Left lung (tissue), 10 donors: Measurements from ENCODE around the gene CCDC127. TPM values are rescaled to one million over a fixed set of nuclear protein-coding genes. Genes with fewer than 3 reads are reported as not detected.
"Not testable (repeated sequence)": the region's sequence is repeated elsewhere in the genome, so short reads cannot be mapped to it uniquely, and the experiment has no call there.

Source experiments
- ATAC-seq: fragments of 200-7000 bp; cut with Tn5 transposase; one replicate; pipeline ENCODE4 v1.9.1; 2020; ENCODE audit warnings: moderate library complexity
- DNase-seq, 4 donors: peaks; one replicate each; pipeline ENCODE4 v3.0.0-alpha.2; 2013 to 2020
- H3K27ac ChIP-seq, 2 donors: fragments of 200-600 bp; sonication (generic) in 1 of 2; one replicate each; pipeline versions ENCODE4 v1.5.0 to v1.8.0; 2020 to 2021
- H3K27me3 ChIP-seq, 2 donors: fragments of 200-600 bp; sonication (generic) in 1 of 2; one replicate each; pipeline versions ENCODE4 v1.5.0 to v1.8.0; 2020 to 2021
- H3K36me3 ChIP-seq, 2 donors: fragments of 200-600 bp; sonication (generic) in 1 of 2; one replicate each; pipeline versions ENCODE4 v1.5.0 to v1.8.0; 2020 to 2021
- H3K4me1 ChIP-seq, 2 donors: fragments of 200-600 bp; one replicate each; pipeline ENCODE4 v1.8.0; 2021
- H3K4me3 ChIP-seq, 2 donors: fragments of 200-600 bp; sonication (generic) in 1 of 2; one replicate each; pipeline versions ENCODE4 v1.5.0 to v1.8.0; 2020 to 2021; ENCODE audit warnings: mild to moderate bottlenecking in 1 of 2
- H3K9me3 ChIP-seq, 2 donors: fragments of 200-600 bp; sonication (generic) in 1 of 2; one replicate each; pipeline versions ENCODE4 v1.5.0 to v1.8.0; 2020 to 2021
- CTCF ChIP-seq, 2 donors: fragments of 200-600 bp; sonication (generic) in 1 of 2; IDR thresholded peaks; one replicate each; pipeline versions ENCODE4 v1.5.0 to v1.8.0; 2021; ENCODE audit warnings: antibody characterized with exemption in 2 of 2
- intact Hi-C, 2 donors: fragments of 100-400 bp; cut with DNase I; formaldehyde crosslinking; loops; one replicate each; pipeline versions ENCODE4 v1.11.2 to v1.14.2; 2022
- polyA plus RNA-seq, 6 donors: library from polyadenylated mRNA; unstranded; fragments of 120-200 nt; gene quantifications; one replicate each; pipeline ENCODE4 v1.2.1, GENCODE V29; 2013; ENCODE audit not compliant: insufficient read length in 6 of 6
- total RNA-seq, 2 donors: library from RNA; stranded (reverse); fragmentation: NEBNext Ultra II Directional; extraction: Animal tissue kit (Norgen Biotek cat#: 25700); gene quantifications; one replicate each; pipeline ENCODE4 v1.2.1, GENCODE V29; 2021
- donor health status: DM: no; HTN: yes; CAD: no.
- donor health status: DM: no; HTN: no; CAD: no.

The CCDC127 gene
- total and polyA plus RNA-seq, 8 donors, result 5.2 to 17.0 (median 13.3) TPM

GRCh38 chr5:241045-241669 lies 23.2 kb upstream of the CCDC127 start:
- DNase-seq, H3K4me1 ChIP-seq, H3K27ac ChIP-seq, H3K4me3 ChIP-seq, ATAC-seq, intact Hi-C loops, H3K27me3 ChIP-seq, H3K9me3 ChIP-seq: not testable (repeated sequence)
- H3K36me3 ChIP-seq, result peaks cover 0 to 86% of the 10 kb centered on the region in 2 donors

- H3K36me3 ChIP-seq, result peaks cover 0 to 87% of the 10 kb centered on the region in 2 donors
- H3K4me1 ChIP-seq, H3K27me3 ChIP-seq, intact Hi-C loops, H3K9me3 ChIP-seq, ATAC-seq, H3K27ac ChIP-seq, H3K4me3 ChIP-seq, DNase-seq: not testable (repeated sequence)
Observed at GRCh38 chr5:240550-240949, 22.6 kb upstream of the CCDC127 start.

GRCh38 chr5:237931-238330 lies 20.0 kb upstream of the CCDC127 start:
- ATAC-seq, H3K9me3 ChIP-seq, intact Hi-C loops, H3K27ac ChIP-seq, H3K4me3 ChIP-seq, H3K4me1 ChIP-seq, DNase-seq, H3K27me3 ChIP-seq: not testable (repeated sequence)
- peaks cover 0 to 90% of the 10 kb centered on the region in 2 donors for H3K36me3 ChIP-seq

- intact Hi-C loops, H3K27ac ChIP-seq, H3K9me3 ChIP-seq, H3K4me1 ChIP-seq, DNase-seq, ATAC-seq, H3K27me3 ChIP-seq, H3K4me3 ChIP-seq: not testable (repeated sequence)
- peaks cover 0 to 90% of the 10 kb centered on the region in 2 donors for H3K36me3 ChIP-seq
Observed at GRCh38 chr5:235527-235926, 17.6 kb upstream of the CCDC127 start.

GRCh38 chr5:234450-234849 lies 16.5 kb upstream of the CCDC127 start:
- TF ChIP-seq CTCF (IDR thresholded peaks at IDR 0.05), result no peak
- intact Hi-C loops, result no loop called here
- Histone ChIP-seq H3K27me3 (no peaks in the 10 kb centered on the region), H3K9me3 (no peaks in the 10 kb centered on the region), H3K27ac (no peak overlapping the region), H3K4me1 (no peaks in the 10 kb centered on the region), H3K4me3 (no peak overlapping the region), H3K36me3 (peaks cover 0 to 87% of the 10 kb centered on the region in 2 donors)
- ATAC-seq, result no peak
- DNase-seq, result no peak

- H3K4me3 ChIP-seq, DNase-seq, H3K27me3 ChIP-seq, H3K4me1 ChIP-seq, intact Hi-C loops, H3K27ac ChIP-seq, ATAC-seq, H3K9me3 ChIP-seq: not testable (repeated sequence)
- H3K36me3 ChIP-seq, result peaks cover 0 to 87% of the 10 kb centered on the region in 2 donors
Observed at GRCh38 chr5:233426-233825, 15.5 kb upstream of the CCDC127 start.

GRCh38 chr5:231661-232060 lies 13.7 kb upstream of the CCDC127 start:
- intact Hi-C loops, result no loop called here
- no peak for DNase-seq
- peaks cover 0 to 96% of the 10 kb centered on the region in 2 donors for H3K36me3 ChIP-seq
- H3K4me3 ChIP-seq, result no peak overlapping the region
- H3K27ac ChIP-seq, result no peak overlapping the region
- no peak for ATAC-seq
- no peaks in the 10 kb centered on the region for H3K9me3 ChIP-seq
- H3K27me3 ChIP-seq, result no peaks in the 10 kb centered on the region
- H3K4me1 ChIP-seq, result no peaks in the 10 kb centered on the region
- no peak for TF ChIP-seq CTCF (IDR thresholded peaks at IDR 0.05)

GRCh38 chr5:230711-231110 lies 12.8 kb upstream of the CCDC127 start:
- DNase-seq (no peak), ATAC-seq (no peak)
- H3K36me3 ChIP-seq, result peaks cover 0 to 97% of the 10 kb centered on the region in 2 donors
- H3K4me1 ChIP-seq, result no peaks in the 10 kb centered on the region
- intact Hi-C loops, result no loop called here
- no peak for TF ChIP-seq CTCF (IDR thresholded peaks at IDR 0.05)
- H3K27ac ChIP-seq, result no peak overlapping the region
- no peaks in the 10 kb centered on the region for H3K27me3 ChIP-seq
- no peaks in the 10 kb centered on the region for H3K9me3 ChIP-seq
- H3K4me3 ChIP-seq, result no peak overlapping the region
